GM08714 (cell line): ENCODE measurements around the gene KCNK13.
A peak's percentile ranks its signal among the peaks of the same experiment; 100 is the strongest.
"Not testable (repeated sequence)": the region's sequence is repeated elsewhere in the genome, so short reads cannot be mapped to it uniquely, and the experiment has no call there.

Experiments
- H3K4me3 ChIP-seq: fragments of 200-500 bp; sonication (Bioruptor generic); 2 replicates; pipeline ENCODE4 v1.5.1; 2014; ENCODE audit warnings: mild to moderate bottlenecking, low read length, inconsistent platforms
- ZNF274 ChIP-seq: IDR thresholded peaks from 2 replicates; pipeline ENCODE4 v1.6.1; 2012; ENCODE audit warnings: mild to moderate bottlenecking, low read depth, low read length

Gene KCNK13

DNA sequence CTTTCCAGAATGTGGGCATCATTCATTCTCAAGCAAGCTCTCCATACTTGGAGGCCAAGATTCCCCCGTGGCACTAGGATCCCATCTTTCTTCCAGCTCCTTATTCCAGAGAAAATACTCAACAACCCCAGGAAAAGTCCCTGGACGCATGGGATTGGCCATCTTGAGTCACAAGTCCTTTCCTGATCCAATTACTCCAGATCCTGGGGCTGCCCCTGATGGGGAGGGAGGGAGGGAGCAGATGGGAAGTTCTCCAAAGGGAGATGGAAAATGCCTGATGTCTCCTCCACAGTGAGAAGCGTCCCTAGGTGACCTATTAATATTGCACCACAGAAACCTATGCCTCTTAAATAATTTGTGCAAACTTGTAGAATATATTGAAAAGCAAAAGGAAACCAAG is 12.4 kb upstream of the KCNK13 start:
- no peak for TF ChIP-seq ZNF274
- H3K4me3 ChIP-seq = no peak overlapping the region

GRCh38 chr14:90050271-90050670 is 11.5 kb upstream of the KCNK13 start:
- TF ChIP-seq ZNF274 = no peak

GRCh38 chr14:90053044-90053443 is 8.8 kb upstream of the KCNK13 start:
- no peak for TF ChIP-seq ZNF274
- no peak overlapping the region for H3K4me3 ChIP-seq

More at GRCh38 chr14:90050271-90050670, 11.5 kb upstream of the KCNK13 start:
- H3K4me3 ChIP-seq = no peak overlapping the region

DNA sequence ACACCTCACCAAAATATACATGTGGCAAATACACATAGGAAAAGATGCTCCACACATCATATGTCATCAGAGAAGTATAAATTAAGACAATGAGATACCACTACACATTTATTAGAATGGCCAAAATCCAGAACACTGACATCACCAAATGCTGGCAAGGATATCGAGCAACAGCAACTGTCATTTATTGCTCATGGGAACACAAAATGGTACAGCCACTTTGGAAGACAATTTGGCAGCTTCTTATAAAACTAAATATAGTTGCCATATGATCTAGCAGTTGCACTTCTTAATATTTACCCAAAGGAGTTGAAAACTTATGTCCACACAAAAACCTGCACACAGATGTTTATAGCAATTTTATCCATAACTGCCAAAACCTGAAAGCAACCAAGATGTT is 7.0 kb upstream of the KCNK13 start:
- H3K4me3 ChIP-seq = no peak overlapping the region
- TF ChIP-seq ZNF274 = no peak

- H3K4me3 ChIP-seq = no peak overlapping the region
- no peak for TF ChIP-seq ZNF274
Measured at GRCh38 chr14:90056826-90057225, 5.0 kb upstream of the KCNK13 start.

GRCh38 chr14:90058876-90059458 is 2.8 kb upstream of the KCNK13 start:
- no peak overlapping the region for H3K4me3 ChIP-seq

DNA sequence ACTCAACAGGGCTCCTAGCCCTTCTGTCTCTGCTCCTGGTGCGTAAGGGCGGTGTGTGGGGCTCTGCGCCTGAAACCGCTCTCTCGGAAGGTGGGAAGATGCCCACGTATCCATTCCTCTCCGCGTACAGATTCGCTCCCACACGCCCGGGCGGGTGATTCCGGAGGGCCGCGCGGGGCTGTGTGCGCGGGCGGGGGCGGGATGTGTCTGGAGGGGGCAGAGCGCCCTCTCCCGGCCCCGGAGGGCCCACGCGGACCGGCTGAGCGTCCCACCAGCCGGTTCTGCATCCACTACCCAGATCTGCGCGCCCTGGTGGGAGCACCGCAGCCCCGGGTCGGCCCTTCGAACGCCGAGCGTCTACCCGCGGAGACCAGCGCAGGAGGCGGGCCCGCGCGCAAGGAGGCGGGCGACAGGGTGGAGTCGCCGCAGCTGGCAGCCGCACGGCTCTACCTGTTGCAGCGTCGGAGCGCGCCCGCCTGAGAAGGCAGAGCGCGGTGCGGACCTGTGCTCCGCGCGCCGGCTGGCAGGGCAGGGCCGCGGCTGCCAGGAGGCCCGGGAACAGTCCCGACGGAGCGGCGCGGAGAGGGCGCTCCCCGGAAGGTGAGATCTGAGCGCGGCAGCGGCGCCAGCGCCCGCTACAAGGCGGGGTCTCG is 1.4 kb upstream of the KCNK13 start:
- H3K4me3 ChIP-seq = peak overlapping the region; percentile 54; the same call in 1 of the 2 replicates
- TF ChIP-seq ZNF274 = no peak

More at GRCh38 chr14:90058876-90059458, 2.8 kb upstream of the KCNK13 start:
- no peak for TF ChIP-seq ZNF274

GRCh38 chr14:90060965-90061684 is 669 bp upstream of the KCNK13 start:
- H3K4me3 ChIP-seq = peak overlapping the region; percentile 54; the same call in 1 of the 2 replicates
- TF ChIP-seq ZNF274 = no peak

GRCh38 chr14:90062127-90062794 is 467 bp downstream of the KCNK13 start:
- peak overlapping the region; percentile 17; the same call in 1 of the 2 replicates for H3K4me3 ChIP-seq
- no peak for TF ChIP-seq ZNF274

DNA sequence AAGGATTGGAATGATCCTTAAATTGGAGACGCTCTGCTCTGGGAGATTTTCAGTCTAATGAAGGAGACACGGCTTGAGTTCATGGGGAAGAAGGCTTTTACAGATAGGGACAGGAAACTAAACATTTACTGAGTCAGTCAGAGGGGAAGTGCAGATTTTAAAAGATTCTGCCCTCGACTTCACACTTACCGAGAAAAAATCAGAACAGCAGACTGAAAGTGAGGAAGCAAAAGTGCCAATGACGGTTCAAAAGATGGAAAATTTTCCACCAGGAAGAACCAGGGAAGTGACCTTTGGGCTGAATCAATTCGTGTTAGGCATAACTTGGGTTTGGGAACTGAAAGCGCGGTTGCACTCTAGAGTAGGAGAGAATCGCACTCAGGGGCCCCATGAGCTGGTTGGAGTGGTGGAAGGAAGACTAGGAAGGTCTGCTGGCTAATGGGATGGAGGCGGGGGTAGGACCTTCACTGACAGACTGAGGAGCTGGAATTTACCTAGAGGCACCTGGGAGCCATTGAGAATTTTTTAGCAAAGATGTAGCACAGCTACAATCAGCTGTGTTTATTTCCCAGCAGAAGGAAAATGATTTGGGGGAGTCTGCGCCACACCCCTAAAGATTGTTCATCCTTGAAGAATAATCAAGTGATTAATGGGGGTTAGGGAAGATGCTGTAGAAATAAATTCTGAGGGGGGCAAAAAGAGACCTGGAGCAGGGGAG is 1.2 kb downstream of the KCNK13 start:
- no peak for TF ChIP-seq ZNF274
- H3K4me3 ChIP-seq = no peak overlapping the region

GRCh38 chr14:90072350-90072749 is 10.6 kb downstream of the KCNK13 start:
- H3K4me3 ChIP-seq = no peak overlapping the region
- TF ChIP-seq ZNF274 = no peak

DNA sequence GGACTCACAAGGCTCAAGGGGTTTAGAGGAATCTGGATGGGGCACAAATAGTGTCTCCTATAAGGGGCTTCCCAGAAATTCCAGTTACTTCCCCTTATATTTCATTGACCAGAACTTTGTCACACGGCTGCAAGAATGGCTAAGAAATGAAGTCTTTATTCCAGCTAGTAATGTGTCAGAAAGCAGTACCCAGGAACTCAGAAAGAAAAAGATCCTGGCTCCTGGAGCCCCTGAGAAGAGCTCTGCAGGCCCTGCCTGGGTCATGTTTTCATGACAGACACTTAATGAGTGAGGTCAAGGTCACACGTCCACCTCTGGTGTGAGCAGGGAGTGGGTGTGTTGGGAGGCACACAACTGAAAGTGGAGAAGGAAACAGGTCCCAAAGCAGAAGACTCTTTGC is 17.8 kb downstream of the KCNK13 start:
- H3K4me3 ChIP-seq = no peak overlapping the region
- TF ChIP-seq ZNF274 = no peak

DNA sequence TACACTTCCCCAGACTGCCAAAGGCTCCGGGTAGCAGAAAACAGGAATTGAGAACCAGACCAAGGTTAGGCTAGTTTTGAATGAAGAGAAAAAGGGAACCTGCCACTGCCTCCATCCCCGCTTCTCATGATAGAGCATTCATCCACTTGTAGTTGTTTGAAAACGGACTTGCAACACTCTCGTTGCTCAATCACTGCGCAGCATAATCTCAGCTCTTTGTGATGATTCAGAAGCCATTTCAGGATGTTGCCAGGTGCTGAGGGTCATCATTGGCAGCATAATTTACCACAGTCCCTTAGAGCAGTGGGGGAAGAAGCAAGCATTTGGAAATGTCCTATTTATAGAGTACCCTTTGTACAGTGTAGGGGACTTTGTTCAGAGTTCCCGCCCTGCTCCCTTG is 25.6 kb downstream of the KCNK13 start:
- no peak for TF ChIP-seq ZNF274
- no peak overlapping the region for H3K4me3 ChIP-seq

GRCh38 chr14:90088176-90088575 is 26.4 kb downstream of the KCNK13 start:
- H3K4me3 ChIP-seq = no peak overlapping the region
- TF ChIP-seq ZNF274 = no peak

DNA sequence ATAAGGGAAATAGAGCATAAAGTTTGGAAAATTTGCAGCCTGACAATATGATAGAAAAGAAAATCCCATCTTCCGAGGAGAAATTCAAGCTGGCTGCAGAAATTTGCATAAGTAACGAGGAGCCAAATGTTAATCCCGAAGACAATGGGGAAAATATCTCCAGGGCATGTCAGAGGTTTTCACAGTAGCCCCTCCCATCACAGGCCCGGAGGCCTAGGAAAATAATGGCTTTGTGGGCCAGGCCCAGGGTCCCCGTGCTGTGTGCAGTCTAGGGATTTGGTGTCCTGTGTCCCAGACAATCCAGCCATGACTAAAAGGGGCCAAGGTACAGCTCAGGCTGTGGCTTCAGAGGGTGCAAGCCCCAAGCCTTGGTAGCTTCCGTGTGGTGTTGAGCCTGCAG is 27.7 kb downstream of the KCNK13 start:
- H3K4me3 ChIP-seq = not testable (repeated sequence)
